Thoracic aorta (tissue), 2 donors: Measurements from ENCODE around the gene DCDC1. TPM values are rescaled to one million over a fixed set of nuclear protein-coding genes. Genes with fewer than 3 reads are reported as not detected.

ENCODE experiments used
- ATAC-seq: fragments of 150-250 bp; one replicate; pipeline ENCODE4 v1.8.0; 2017; ENCODE audit warnings: low read depth; ENCODE audit not compliant: insufficient number of reproducible peaks, low FRiP score
- DNase-seq: peaks from one replicate; pipeline ENCODE4 v3.0.0-alpha.2; 2020; ENCODE audit warnings: low spot score
- H3K27ac ChIP-seq, 2 donors: fragments of 200-600 bp; sonication (generic); 1 replicate in 1 of 2; 2 replicates in 1 of 2; pipeline ENCODE4 v1.5.1; 2016; ENCODE audit warnings: mild to moderate bottlenecking in 2 of 2, moderate library complexity in 2 of 2
- H3K27me3 ChIP-seq: fragments of 200-600 bp; sonication (generic); replicated peaks from 2 replicates; pipeline ENCODE4 v1.6.0; 2016; ENCODE audit warnings: mild to moderate bottlenecking; ENCODE audit not compliant: insufficient read depth
- H3K36me3 ChIP-seq: fragments of 200-600 bp; sonication (generic); one replicate; pipeline ENCODE4 v1.5.1; 2016
- H3K4me1 ChIP-seq, 2 donors: fragments of 200-600 bp; sonication (generic); 1 replicate in 1 of 2; 2 replicates in 1 of 2; pipeline versions ENCODE4 v1.5.1 to v1.6.0; 2016; ENCODE audit warnings: low read depth in 2 of 2, mild to moderate bottlenecking in 1 of 2; ENCODE audit not compliant: control insufficient read depth in 1 of 2
- H3K4me3 ChIP-seq: fragments of 200-600 bp; sonication (generic); 2 replicates; pipeline ENCODE4 v1.5.1; 2016; ENCODE audit warnings: mild to moderate bottlenecking
- H3K9me3 ChIP-seq: fragments of 200-600 bp; sonication (generic); 2 replicates; pipeline ENCODE4 v1.5.1; 2016
- CTCF ChIP-seq: fragments of 200-600 bp; sonication (generic); IDR thresholded peaks from one replicate; pipeline ENCODE4 v1.5.1; 2019; ENCODE audit warnings: antibody characterized with exemption
- total RNA-seq, 2 donors: library from RNA; depleted of rRNA; stranded (reverse); fragments of >200 nt; gene quantifications; one replicate each; pipeline versions ENCODE4 v1.1.0 to v1.2.3, GENCODE V29; 2016

Gene DCDC1
- total RNA-seq, 2 donors from 2014 or later, result not detected

GRCh38 chr11:31141789-31142188 is 227.8 kb downstream of the DCDC1 start:
- DNase-seq (no peak), ATAC-seq (no peak)
- H3K4me1 ChIP-seq, result no peaks in the 10 kb centered on the region
- H3K9me3 ChIP-seq, result no peaks in the 10 kb centered on the region
- no peaks in the 10 kb centered on the region for H3K36me3 ChIP-seq
- TF ChIP-seq CTCF, result no peak
- H3K4me3 ChIP-seq, result no peak overlapping the region
- no peak overlapping the region for H3K27ac ChIP-seq
- no peaks in the 10 kb centered on the region for H3K27me3 ChIP-seq

GRCh38 chr11:31139479-31139878 is 230.1 kb downstream of the DCDC1 start:
- ATAC-seq, result no peak
- TF ChIP-seq CTCF, result no peak

GRCh38 chr11:31132531-31133421 is 236.8 kb downstream of the DCDC1 start:
- Histone ChIP-seq H3K36me3 (no peaks in the 10 kb centered on the region), H3K4me3 (no peak overlapping the region), H3K27ac (no peak overlapping the region), H3K27me3 (no peaks in the 10 kb centered on the region), H3K4me1 (no peaks in the 10 kb centered on the region), H3K9me3 (no peaks in the 10 kb centered on the region)
- no peak for ATAC-seq
- no peak for DNase-seq
- TF ChIP-seq CTCF, result no peak

More at GRCh38 chr11:31139479-31139878, 230.1 kb downstream of the DCDC1 start:
- Histone ChIP-seq H3K27me3 (no peaks in the 10 kb centered on the region), H3K9me3 (no peaks in the 10 kb centered on the region), H3K4me3 (no peak overlapping the region), H3K4me1 (no peaks in the 10 kb centered on the region), H3K27ac (no peak overlapping the region), H3K36me3 (no peaks in the 10 kb centered on the region)
- no peak for DNase-seq

GRCh38 chr11:31131760-31132159 is 237.8 kb downstream of the DCDC1 start:
- no peak for TF ChIP-seq CTCF
- H3K9me3 ChIP-seq, result no peaks in the 10 kb centered on the region
- no peaks in the 10 kb centered on the region for H3K36me3 ChIP-seq
- no peak overlapping the region for H3K4me3 ChIP-seq
- no peak overlapping the region for H3K27ac ChIP-seq
- H3K4me1 ChIP-seq, result no peaks in the 10 kb centered on the region
- ATAC-seq, result no peak
- no peaks in the 10 kb centered on the region for H3K27me3 ChIP-seq
- DNase-seq, result no peak

- Histone ChIP-seq H3K36me3 (no peaks in the 10 kb centered on the region), H3K9me3 (no peaks in the 10 kb centered on the region), H3K27ac (no peak overlapping the region), H3K4me3 (no peak overlapping the region), H3K4me1 (no peaks in the 10 kb centered on the region), H3K27me3 (no peaks in the 10 kb centered on the region)
- no peak for ATAC-seq
- DNase-seq, result no peak
- TF ChIP-seq CTCF, result no peak
These were observed 242.2 kb downstream of the DCDC1 start for GRCh38 chr11:31127290-31127689.
